Measurements from ENCODE around the gene BCAS1.
"Not testable (repeated sequence)": the region's sequence is repeated elsewhere in the genome, so short reads cannot be mapped to it uniquely, and the experiment has no call there.

Gene BCAS1

DNA sequence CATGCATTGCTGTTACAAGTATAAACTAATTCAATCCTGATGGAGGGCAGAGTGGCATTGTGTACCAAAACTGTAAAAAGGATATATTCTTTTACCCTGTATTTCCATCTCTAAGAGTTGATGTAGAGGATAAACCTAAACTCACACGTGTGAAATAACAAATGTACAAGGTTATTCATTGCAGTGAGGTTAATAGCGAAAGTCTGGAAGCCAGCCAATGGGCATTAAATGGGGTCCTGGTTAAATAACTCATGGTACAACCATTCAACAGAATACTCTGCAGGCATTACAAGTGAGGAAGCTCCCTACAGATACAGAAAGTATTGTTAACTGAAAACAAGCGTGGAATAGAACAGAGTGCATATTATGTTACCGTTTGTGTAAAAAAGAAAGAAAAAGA, 56.9 kb downstream of the BCAS1 start:
- DNase-seq, result no peak

DNA sequence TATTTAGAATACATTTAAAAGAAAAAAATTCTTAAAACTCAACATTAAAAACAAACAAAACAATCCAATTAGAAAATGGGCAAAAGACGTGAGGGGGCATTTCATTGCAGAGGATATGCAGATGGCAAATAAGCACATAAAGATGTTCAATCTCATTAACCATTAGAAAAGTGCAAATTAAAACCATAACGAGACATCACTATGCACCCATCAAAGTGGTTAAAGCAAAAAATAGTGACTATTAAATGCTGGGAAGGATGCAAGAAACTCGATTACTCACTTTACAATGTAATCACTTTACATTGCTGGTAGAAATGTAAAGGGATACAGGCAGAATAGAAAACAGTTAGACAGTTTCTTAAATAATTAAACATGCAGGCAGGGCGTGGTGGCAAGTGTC, 59.0 kb downstream of the BCAS1 start:
- DNase-seq, result no peak

DNA sequence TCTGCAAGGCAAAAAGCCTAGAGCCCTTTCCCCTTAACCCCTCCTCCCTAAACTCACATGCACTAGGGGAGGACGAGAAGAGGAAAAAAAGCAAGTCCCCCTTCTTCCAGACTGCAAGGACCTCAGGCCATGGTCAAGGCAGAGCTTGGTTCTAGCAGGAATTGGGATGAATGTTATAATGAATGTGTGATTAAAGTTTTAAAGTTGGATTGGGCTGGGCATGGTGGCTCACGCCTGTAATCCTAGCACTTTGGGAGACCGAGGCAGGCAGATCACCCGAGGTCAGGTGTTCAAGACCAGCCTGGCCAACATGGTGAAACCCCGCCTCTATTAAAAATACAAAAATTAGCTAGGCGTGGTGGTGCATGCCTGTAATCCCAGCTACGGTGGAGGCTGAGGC, 64.2 kb downstream of the BCAS1 start:
- not testable (repeated sequence) for DNase-seq

DNA sequence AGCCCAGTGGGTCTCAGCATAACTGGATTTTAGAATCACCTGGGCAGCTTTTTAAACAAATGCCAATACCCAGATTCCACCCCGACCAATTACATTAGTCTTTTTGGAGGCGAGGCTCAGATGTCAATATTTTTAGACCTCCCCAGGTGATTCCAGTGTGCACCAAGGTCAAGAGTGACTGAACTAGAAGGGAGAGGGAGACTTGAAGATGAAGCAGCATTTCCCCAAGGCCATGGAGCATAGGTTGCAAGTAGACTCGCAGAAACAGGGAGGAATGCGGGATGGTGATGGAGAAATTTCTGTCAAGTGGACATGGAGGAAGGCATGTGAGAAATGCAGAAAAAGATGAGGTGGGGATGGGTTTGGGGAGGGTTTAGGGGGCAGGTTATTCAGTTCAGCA, 64.9 kb downstream of the BCAS1 start:
- no peak for DNase-seq

DNA sequence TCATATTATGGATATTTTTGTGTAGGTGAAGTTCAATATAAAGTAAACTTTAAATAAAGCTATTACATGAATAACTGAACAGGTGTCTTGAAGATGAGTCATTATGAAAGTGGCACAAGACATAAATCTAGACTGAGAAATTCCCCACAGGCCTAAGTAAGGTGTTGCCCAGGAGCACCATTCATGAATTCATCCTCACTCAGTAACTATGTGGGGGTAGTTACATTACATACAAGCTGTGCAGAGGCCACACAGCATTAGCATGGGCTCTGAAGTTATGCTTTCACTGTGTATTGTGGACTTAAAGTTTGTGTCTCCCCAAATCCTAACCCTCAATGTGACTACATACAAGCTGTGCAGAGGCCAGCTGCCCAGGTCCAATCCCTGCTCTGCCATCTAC, 65.9 kb downstream of the BCAS1 start:
- no peak for DNase-seq

DNA sequence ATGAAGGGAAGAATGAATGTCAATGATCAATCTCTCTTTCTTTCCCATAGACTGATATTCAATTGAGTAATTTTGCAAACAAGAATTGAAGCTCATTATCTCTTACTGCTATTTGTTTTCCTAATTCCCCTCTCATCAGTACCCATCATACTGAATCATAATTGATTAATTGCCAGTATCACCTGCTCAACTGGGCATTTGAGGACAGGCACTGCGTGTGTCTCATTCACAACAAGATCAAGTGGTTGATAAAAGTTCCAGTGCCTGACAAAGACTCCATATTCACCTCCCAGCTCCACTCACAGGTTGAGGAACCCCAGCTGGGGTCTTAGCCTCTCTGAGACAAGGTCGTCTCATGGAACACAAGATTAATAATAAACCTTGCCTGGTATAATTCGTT, 67.7 kb downstream of the BCAS1 start:
- no peak for DNase-seq

DNA sequence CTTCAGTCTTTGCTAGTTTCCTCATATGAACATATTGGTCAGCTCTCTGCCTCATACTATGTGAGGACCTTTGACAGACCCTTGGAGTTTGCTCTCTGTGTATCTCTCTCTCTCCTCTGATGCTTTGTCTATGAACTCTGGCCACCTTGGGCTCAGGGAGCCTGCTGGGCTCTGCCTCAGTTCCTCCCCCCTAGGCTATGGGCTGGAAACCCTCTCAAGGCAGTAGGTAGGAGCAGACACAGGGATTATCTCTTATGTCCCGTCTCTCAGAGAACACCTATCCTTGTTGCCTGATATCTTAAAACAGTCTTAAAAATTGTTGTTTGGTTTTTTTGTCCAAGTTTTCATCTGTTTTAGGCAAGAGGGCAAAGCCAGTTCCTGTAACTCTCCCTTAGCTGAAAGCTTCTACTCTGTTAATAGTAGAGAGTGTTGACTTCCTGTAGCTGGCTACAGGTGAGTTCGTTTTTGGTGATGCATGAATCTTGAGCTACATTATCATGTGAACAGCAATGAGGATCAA, 68.3 kb downstream of the BCAS1 start:
- DNase-seq, result no peak

DNA sequence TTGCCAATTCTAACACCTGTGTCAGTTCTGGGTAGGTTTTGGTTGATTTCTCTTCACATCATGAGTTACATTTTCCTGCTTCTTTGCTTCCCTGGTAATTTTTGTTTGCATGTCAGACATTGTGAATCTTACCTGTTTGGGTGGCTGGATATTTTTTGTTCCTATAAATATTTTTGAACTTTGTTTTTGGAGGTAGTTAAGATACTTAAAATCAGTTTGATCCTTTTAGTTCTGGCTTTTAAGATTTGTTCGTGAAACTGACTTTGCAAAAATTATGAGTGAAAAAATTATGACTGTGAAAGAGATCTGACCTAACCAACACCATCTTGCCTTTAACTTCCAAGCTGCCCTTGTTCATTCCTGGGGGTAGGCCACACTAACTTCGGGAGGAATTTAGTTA, 69.5 kb downstream of the BCAS1 start:
- DNase-seq, result no peak

DNA sequence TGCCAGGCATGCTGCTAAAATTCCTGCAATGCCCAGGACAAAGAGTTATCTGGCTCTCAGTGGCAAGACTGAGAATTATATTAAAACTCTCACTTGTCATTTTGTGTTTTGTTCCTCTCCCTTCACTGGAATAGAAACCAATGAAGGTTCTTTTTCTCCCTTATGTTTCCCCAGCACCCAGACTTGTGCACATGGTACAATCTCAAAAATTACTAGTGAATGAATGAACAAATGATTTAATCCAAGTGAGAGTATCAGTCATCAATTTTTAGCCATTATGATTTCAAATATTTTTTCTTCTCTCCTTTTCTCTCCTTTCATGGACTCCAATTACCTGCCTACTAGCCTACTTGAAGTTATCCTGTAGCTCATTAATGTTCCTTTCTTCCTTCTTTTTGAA, 70.1 kb downstream of the BCAS1 start:
- no peak for DNase-seq

DNA sequence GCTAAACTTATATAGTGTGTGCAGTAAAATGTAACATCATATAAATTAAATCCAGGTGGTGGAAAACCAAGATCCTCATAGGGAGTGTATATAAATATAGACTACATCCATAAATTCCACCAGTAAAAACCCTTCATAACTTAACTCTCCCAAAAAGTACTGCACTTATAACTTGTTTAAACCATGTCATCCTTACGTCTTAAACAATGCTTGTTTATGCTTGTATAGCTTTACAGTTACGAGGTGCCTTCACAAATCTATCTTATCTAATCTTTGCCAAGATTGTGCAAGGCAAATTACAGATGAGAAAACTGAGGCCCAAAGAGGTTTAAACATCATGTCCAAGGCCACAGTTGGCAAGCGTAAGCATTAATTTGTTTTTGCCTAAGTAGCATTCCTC, 71.3 kb downstream of the BCAS1 start:
- no peak for DNase-seq

DNA sequence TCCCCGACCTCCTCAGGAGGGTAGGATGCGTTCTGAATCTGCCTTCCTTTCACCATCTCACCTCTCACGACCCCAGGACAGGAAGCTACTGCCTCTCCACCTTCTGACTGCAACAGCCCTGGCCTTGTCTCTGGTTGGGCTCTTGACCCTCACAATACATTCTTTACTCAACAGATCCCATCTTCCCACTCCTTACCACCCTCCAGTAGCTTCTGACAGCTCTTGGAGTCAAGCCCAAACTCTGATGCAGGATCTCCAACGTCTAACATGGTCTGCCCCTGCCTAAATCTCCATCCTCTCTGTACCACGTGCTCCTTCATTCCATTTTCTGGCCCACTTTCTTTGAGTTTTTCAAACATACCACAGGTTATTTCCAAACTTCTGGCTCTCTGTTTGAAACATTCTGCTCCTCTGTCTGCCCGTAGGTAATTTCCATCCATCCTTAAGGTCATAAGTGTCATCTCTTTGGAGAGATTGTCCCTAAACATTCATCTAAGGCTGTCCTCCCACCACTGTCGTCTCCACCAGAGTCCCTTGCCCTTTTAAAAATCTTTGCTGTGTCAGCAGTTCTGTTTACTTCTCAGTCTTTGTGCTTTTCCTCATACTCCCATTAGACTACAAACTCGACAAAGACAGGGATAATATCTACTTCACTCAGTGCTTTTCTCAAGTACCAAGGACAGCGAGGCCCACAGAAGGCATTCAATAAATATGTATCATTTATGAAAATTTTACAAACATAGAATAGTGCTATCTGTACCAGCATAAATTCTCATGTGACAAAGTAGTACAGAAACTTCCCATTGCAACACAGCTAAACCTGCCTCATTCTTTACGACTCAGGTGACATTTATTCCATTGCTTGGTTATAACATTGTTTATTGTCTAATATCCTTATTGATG, 73.6 kb downstream of the BCAS1 start:
- no peak for DNase-seq

DNA sequence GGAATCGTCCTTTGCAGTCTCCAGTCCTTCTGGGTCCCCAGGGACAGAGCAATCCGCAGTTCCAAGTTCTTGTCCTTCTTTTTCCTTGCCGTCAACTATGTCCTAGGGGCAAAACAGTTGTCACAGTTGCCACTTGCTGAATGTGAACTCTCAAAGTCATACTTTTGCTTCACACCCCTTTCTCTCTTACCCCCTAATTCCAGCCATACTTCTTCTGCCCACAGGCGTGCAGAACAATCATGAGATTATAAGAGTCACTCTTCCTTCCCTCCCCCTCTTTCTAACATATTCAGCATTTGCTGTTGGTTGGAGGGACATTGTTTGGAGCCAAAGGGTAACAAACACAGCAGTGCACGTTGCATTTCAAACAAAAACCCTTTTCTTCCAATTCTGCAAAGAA, 74.4 kb downstream of the BCAS1 start:
- no peak for DNase-seq

DNA sequence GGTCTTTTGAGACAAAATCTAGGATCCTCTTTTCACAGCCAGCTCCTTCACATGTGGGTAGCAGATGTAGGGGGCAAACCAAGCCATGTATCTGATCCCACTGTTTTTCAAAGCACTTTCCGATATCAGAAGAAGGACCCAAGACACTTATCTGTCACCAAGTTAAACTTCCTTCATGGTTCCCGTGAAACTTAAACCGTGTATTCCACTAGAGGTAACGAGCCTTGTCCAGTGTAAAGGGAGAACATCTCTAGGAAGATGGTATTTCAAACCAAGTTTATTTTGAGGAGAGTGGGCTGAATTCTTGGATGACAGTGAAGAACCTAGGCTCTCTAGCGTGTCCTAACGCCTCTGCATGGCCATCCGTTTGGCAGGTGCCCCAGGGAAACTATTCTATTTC, 76.3 kb downstream of the BCAS1 start:
- DNase-seq, result no peak

DNA sequence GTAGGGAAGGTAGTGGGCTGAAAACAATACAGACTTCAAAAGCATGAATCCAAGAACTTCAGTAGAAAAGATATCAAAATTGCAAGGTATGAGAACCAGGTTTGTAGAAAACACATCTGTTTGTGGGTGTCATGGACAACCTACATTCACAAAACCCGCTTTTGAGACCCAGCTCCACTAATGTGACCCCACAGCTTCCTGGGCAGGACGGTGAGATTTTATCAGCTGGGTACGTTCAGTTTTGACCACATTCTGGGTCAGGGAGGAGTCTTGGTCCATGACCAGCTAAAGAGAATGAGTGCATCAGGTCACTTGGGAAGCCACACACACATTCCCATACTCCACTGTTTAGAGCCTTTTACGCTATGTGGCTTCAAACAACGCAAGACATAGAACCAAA, 77.1 kb downstream of the BCAS1 start:
- DNase-seq, result no peak

DNA sequence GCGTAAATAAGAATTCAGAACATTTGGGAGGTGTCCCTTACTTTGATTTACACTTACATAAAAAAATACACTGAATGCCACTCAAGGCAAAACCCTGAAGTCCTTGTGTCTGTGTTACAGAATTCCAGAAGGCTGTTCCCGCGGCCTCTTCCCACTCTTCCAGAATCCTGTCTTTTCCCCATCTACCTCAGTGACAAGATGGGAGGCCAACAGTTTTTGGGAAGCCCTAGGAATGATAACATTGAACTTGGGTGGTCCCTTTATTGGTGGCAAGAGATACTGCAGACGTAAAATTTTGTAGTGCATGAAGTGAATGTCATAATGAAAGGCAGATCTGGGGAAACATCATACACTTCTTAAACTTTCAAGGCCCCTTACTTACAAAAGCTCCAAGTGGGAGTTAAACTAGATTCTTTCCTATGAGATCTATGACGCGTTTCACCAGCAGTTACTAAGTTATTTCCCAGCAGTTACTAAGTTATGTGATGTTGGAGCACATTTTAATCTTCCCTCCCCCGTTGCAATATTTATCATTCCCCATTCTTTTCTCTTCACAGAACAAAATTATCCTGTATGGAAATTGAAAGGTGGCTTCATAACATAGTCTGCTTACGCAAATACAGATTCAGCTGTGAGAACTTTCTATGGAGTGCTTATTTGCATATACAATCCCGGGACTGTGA, 79.5 kb downstream of the BCAS1 start:
- DNase-seq, result no peak

DNA sequence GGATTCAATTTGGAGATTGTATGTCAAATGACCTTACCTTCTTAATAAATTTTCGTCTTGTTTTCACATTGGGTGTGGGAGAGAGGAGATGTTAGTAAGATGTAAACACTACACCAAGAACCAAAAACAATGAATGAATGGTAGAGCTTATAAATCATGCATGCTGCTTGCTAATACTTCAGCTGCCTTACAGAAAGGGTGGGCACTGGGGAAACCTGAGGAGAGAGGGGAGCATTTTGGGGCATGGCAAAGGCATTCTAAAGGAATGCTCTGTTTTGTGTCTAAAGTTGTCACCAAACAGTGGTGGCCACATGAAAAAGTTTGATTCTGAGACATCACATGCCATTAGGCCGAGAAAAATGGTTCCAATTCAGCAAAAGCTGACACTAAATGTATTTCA, 80.4 kb downstream of the BCAS1 start:
- no peak for DNase-seq

DNA sequence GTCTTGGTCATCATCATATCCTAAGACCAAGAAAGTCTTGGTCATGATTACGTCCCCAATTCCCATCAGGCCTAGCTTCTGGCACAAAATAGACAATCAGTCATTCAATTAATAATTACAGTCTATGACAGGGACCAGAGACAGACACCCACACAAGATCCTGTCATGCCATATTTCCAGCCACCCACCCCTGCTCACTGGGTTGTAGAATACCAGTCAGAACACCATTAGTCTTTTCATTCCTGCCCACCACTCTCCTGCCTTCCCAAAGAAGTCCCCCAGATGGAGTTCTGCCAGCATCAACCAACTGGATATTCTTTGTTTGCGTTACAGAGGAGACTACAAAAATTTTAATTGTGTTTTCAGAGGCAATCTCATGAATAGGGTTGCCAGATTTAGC, 81.0 kb downstream of the BCAS1 start:
- DNase-seq, result no peak

DNA sequence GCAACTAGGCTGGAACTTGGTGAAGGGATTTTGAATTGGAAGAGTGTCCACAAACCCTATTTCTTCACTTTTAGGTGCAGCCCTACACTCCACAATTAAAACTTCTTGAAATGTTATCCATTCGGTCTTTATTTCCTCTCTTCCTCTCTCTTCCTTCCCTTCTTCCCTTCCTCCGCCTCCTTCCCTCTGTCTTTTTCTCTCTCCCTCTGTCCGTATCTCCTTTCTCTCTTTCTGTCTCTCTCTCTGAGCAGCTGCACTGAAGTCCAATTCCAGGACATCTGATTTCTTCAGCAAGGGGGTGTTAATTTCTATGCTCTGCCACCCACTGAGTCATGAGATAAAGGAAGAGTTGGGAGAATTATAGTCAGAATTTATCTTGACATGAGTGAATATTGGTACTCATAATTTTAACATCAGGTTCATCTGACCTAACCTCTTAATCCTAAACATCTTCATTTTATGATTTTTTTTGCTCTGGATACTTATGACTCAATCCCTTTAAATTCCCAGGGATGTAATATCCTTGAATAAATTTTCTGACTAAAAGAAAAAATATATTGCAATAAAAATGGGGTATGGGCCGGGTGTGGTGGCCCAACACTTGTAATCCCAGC, 84.2 kb downstream of the BCAS1 start:
- no peak for DNase-seq

DNA sequence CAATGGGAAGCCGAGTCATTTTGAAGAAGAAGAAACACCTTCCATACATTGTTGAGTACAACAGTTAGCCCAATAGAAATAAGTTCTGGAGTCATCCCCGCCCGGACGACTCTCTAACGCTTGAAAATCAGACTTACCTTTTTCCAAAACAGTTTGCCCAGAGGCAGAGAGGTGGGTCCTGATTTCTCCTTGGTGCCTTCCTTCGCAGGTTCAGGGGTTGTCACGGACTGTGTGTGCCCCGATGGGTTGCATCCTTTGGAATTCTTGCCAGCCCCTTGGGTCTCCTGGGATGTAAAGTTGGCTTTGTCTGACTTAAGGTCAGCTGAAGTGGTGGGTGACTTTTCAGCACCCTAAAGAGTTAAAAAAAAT, 85.3 kb downstream of the BCAS1 start:
- DNase-seq, result no peak

DNA sequence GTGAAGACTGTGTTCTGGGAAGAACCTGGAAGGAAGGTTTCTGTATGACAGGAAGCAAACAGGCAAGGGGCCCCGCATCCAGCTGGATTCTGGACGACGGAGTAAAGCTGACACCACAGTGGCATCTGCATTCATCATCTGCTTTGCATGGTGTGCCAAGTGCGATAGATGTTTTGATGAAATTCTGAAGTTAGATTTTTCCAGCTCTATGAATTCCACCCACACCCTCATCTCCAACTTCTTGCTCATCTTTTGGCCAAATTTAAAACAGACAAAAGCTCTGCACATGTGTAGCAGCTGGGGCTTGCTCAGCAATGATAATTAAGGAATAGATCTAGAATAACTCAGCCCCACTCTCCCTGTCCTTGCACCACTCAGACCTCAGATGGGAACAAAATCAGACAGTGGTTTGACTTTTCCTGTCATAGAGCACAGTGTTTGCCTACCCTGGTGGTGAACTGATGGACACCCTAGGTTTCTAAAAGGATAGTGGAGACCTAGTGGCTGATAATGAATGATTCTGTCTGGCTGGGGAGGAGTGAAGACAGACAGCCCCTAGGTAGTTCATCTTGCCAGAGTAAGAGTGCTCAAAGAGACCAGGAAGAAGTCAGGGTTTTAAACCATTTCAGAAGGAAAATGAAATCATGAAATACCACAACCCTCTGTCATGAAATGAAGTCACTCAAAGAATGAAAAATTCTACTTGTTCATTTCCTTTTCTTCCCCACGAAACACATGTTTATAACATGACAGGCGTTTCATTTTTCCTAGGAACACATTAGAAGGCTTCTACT, 85.8 kb downstream of the BCAS1 start:
- no peak for DNase-seq

DNA sequence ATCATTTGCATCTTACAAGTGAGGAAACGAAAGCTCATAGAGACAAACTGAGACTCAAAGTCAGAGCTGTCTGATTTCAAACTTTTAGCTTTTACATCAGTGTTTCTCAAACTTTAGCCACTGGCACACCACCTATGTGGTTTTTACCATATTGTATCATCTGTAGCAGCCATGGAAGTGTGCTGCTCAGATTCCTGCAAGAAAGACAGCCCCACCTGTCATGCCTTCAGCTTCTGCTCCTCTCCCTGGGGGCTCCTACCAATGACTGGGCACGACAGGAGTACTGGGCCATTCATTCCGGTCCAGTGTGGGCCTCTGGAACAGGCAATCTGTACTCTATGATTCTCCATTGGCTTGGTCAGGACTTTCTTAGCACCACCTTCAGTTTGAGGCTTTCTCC, 87.0 kb downstream of the BCAS1 start:
- no peak for DNase-seq

DNA sequence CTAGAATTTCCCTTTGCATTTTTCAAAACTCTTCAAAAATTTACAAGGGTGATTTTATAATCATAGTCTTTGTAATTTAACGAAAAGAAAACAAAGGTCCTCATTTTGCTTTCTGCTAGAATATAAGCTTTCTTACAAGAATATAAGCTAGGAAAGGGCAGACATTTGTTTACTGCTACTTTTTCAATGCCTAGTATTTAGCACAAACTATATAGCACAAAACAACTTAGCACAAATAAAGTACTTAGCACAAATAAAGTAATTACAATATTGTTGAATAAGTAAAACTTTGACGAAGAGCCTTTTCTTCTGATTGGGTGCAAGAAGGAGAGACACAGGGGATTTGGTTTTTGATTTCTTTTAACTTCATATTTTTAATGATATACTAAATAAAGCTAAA, 87.8 kb downstream of the BCAS1 start:
- DNase-seq, result no peak

DNA sequence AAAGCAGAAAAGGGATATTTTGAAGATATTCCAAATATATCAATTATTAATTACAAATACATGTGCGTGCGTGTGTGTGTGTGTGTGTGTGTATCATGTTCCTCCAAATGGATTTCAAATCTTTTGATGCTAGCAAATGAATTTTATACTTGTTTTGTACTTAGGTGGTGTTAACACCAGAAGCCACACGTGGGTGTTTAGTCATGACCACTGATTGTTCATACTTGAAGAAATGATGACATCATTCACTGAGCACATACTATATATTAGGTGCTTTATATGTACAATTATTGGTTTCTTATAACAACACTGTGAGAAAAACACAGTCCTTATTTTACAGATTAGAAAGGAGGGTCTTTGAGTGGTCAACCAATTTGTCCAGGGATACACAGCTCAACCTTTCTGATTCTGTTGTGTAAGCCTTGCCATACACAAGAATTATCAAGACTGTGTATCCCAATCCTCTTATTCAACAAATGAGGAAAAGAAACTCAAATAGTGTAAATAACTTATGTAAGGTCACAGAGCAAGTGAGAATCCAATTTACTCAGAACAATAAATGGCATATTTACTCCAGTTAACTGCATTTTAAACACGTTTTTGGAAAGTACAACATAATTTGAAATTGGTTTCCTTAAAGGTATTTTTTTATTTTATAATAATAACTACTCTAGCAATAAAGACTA, 88.5 kb downstream of the BCAS1 start:
- no peak for DNase-seq

All from NCI-H748 treated with DMSO at 0.1 percent for 48 hours (cell line).